A549 (cell line): ENCODE measurements around the gene UBASH3B. TPM values are rescaled to one million over a fixed set of nuclear protein-coding genes. Genes with fewer than 3 reads are reported as not detected.

Source experiments
- ATAC-seq, 2 experiments: fragments of 200-7000 bp in 1 of 2; fragments of >200 bp in 1 of 2; cut with Nextera tagmentation in 1 of 2; cut with Tn5 transposase in 1 of 2; 3 replicates each; pipeline versions ENCODE4 v1.8.0 to v1.9.1; 2018 to 2020; ENCODE audit warnings: mild to moderate bottlenecking in 1 of 2, moderate library complexity in 1 of 2
- CTCF ChIA-PET: fragments of 300-600 bp; sonication (Branson Sonifier 250); formaldehyde crosslinking; extraction: SDS; loops from one replicate; lab custom pipeline; 2021; ENCODE audit warnings: antibody characterized with exemption, inconsistent platforms; lab: Yijun Ruan, JAX
- POLR2A ChIA-PET: fragments of 350-600 bp; formaldehyde crosslinking; extraction: SDS; loops from one replicate; lab custom pipeline; 2021; ENCODE audit warnings: antibody characterized with exemption, inconsistent platforms; lab: Yijun Ruan, JAX
- DNase-seq, 2 experiments: peaks; one replicate each; pipeline versions ENCODE4 v3.0.0 to v3.0.0-alpha.2; 2011 to 2016; ENCODE audit warnings: low read depth in 1 of 2, low spot score in 1 of 2
- FAIRE-seq: peaks from 2 replicates; lab custom pipeline; 2011; peaks lifted over from hg19 to GRCh38; lab: Jason Lieb, UNC
- H3K27ac ChIP-seq, 2 experiments: fragments of >200 bp; sonication (Bioruptor Twin); formaldehyde crosslinking; 3 replicates each; pipeline ENCODE4 v1.5.1; 2016 to 2017
- H3K4me1 ChIP-seq: fragments of >200 bp; sonication (Bioruptor Twin); formaldehyde crosslinking; 3 replicates; pipeline ENCODE4 v1.6.1; 2016
- H3K4me2 ChIP-seq: fragments of >200 bp; sonication (Bioruptor Twin); formaldehyde crosslinking; 3 replicates; pipeline ENCODE4 v1.6.1; 2016
- H3K4me3 ChIP-seq: fragments of >200 bp; sonication (Bioruptor Twin); formaldehyde crosslinking; 3 replicates; pipeline ENCODE4 v1.5.1; 2016
- H3K9me3 ChIP-seq: fragments of >200 bp; sonication (Bioruptor Twin); formaldehyde crosslinking; 3 replicates; pipeline ENCODE4 v1.6.1; 2016
- ATOH8 ChIP-seq: fragments of 250-450 bp; sonication (Bioruptor Pico); IDR thresholded peaks from 2 replicates; pipeline ENCODE4 v1.5.0; 2020; ENCODE audit warnings: low read depth, mild to moderate bottlenecking, moderate library complexity
- CBX2 ChIP-seq: fragments of 200-600 bp; sonication (generic); IDR thresholded peaks from 2 replicates; pipeline ENCODE4 v1.6.1; 2016; ENCODE audit warnings: low read depth, mild to moderate bottlenecking, borderline replicate concordance
- CBX8 ChIP-seq: fragments of 200-600 bp; sonication (generic); IDR thresholded peaks from 2 replicates; pipeline ENCODE4 v1.6.1; 2016
- CTCF ChIP-seq: fragments of >200 bp; sonication (Bioruptor Twin); formaldehyde crosslinking; IDR thresholded peaks from 3 replicates; pipeline ENCODE4 v1.5.1; 2016
- EHF ChIP-seq: fragments of 250-450 bp; sonication (Bioruptor Pico); IDR thresholded peaks from 2 replicates; pipeline ENCODE4 v1.5.0; 2020; ENCODE audit warnings: mild to moderate bottlenecking
- ELK1 ChIP-seq: fragments of 150-350 bp; IDR thresholded peaks from 2 replicates; pipeline ENCODE4 v1.6.1; 2014; ENCODE audit warnings: low read depth, mild to moderate bottlenecking, low read length
- ESRRA ChIP-seq: fragments of 150-350 bp; IDR thresholded peaks from 2 replicates; pipeline ENCODE4 v1.6.1; 2014; ENCODE audit warnings: mild to moderate bottlenecking, low read length, borderline replicate concordance
- FOXS1 ChIP-seq: fragments of 250-450 bp; sonication (Bioruptor Pico); IDR thresholded peaks from 2 replicates; pipeline ENCODE4 v1.5.0; 2020; ENCODE audit warnings: mild to moderate bottlenecking, moderate library complexity
- GATA3 ChIP-seq: IDR thresholded peaks from 2 replicates; pipeline ENCODE4 v1.6.1; 2012; ENCODE audit warnings: borderline replicate concordance
- HDAC2 ChIP-seq: fragments of 200-600 bp; sonication (generic); IDR thresholded peaks from 2 replicates; pipeline ENCODE4 v1.6.1; 2016
- JUN ChIP-seq, 2 experiments: fragments of >200 bp; sonication (Bioruptor Twin); formaldehyde crosslinking; IDR thresholded peaks; 2 replicates in 1 of 2; 3 replicates in 1 of 2; pipeline ENCODE4 v1.6.1; 2016 to 2017
- KDM5A ChIP-seq: fragments of 200-600 bp; sonication (generic); IDR thresholded peaks from 2 replicates; pipeline ENCODE4 v1.6.1; 2016; ENCODE audit warnings: antibody characterized with exemption, mild to moderate bottlenecking
- MAFK ChIP-seq: fragments of 450-650 bp; IDR thresholded peaks from 2 replicates; pipeline ENCODE4 v1.6.1; 2014; ENCODE audit not compliant: partially characterized antibody
- NFE2L2 ChIP-seq: fragments of 150-350 bp; conservative IDR thresholded peaks from 2 replicates; pipeline ENCODE4 v1.6.1; 2014; ENCODE audit warnings: low read length
- NPAS2 ChIP-seq: fragments of 250-450 bp; sonication (Bioruptor Pico); IDR thresholded peaks from 2 replicates; pipeline ENCODE4 v1.8.0; 2022; ENCODE audit warnings: mild to moderate bottlenecking, moderate library complexity, borderline replicate concordance
- NR3C1 ChIP-seq: fragments of >200 bp; sonication (Bioruptor Twin); formaldehyde crosslinking; IDR thresholded peaks from 3 replicates; pipeline ENCODE4 v1.6.1; 2017
- PBX3 ChIP-seq: IDR thresholded peaks from 2 replicates; pipeline ENCODE4 v1.6.1; 2012
- PHF8 ChIP-seq: fragments of 200-600 bp; sonication (generic); IDR thresholded peaks from 2 replicates; pipeline ENCODE4 v1.6.1; 2016; ENCODE audit warnings: low read depth, mild to moderate bottlenecking, antibody characterized with exemption, moderate library complexity, borderline replicate concordance
- POLR2A ChIP-seq: IDR thresholded peaks from 2 replicates; pipeline ENCODE4 v1.6.1; 2012; ENCODE audit warnings: mild to moderate bottlenecking, low read length
- RAD21 ChIP-seq, 2 experiments: fragments of >200 bp in 1 of 2; sonication (Bioruptor Twin) in 1 of 2; formaldehyde crosslinking in 1 of 2; IDR thresholded peaks in 1 of 2; conservative IDR thresholded peaks in 1 of 2; 2 replicates in 1 of 2; 3 replicates in 1 of 2; pipeline ENCODE4 v1.6.1; 2012 to 2018; ENCODE audit warnings: inconsistent platforms in 1 of 2
- RARB ChIP-seq: fragments of 250-450 bp; sonication (Bioruptor Pico); IDR thresholded peaks from 2 replicates; pipeline ENCODE4 v1.8.0; 2021; ENCODE audit warnings: mild to moderate bottlenecking, moderate library complexity
- RCOR1 ChIP-seq: fragments of 150-350 bp; IDR thresholded peaks from 2 replicates; pipeline ENCODE4 v1.6.1; 2014; ENCODE audit warnings: antibody characterized with exemption, low read length, low read depth
- RFX5 ChIP-seq: fragments of 450-650 bp; IDR thresholded peaks from 2 replicates; pipeline ENCODE4 v1.7.1; 2014; ENCODE audit warnings: antibody characterized with exemption, mild to moderate bottlenecking, moderate library complexity
- RNF2 ChIP-seq: fragments of 200-600 bp; sonication (generic); IDR thresholded peaks from 2 replicates; pipeline ENCODE4 v1.6.1; 2016; ENCODE audit warnings: low read depth, mild to moderate bottlenecking, antibody characterized with exemption, moderate library complexity, borderline replicate concordance
- ZC3H11A ChIP-seq: fragments of 450-650 bp; IDR thresholded peaks from 2 replicates; pipeline ENCODE4 v1.6.1; 2014; ENCODE audit warnings: antibody characterized with exemption, mild to moderate bottlenecking
- ZNF302 ChIP-seq: fragments of 250-450 bp; sonication (Bioruptor Pico); IDR thresholded peaks from 2 replicates; pipeline ENCODE4 v1.9.0; 2021; ENCODE audit warnings: inconsistent platforms, mild to moderate bottlenecking, moderate library complexity
- ZSCAN20 ChIP-seq: fragments of 250-450 bp; sonication (Bioruptor Pico); IDR thresholded peaks from 2 replicates; pipeline ENCODE4 v1.8.0; 2022; ENCODE audit warnings: mild to moderate bottlenecking, moderate library complexity
- WGBS: methylation state at CpG from one replicate; pipeline ENCODE4 v1.1.6; 2017; ENCODE audit errors: missing lambda C conversion rate; 5-methylcytosine and 5-hydroxymethylcytosine counted together
- polyA plus RNA-seq, 4 experiments: library from polyadenylated mRNA; depleted of rRNA in 3 of 4; stranded (reverse); fragments of >200 nt; fragmentation: RNase III in 1 of 4; extraction: RNeasy Plus Mini Kit Qiagen cat#74134 plus additional on column Dnase treatment in 1 of 4; gene quantifications; 2 replicates in 3 of 4; 3 replicates in 1 of 4; pipeline ENCODE4 v1.2.3, GENCODE V29; 2011 to 2017

The UBASH3B gene
- polyA plus RNA-seq, 2 of the 4 experiments (the other 2 are of a cell fraction) = 33.4 to 43.0 TPM

- TF ChIP-seq PBX3 = no peak
- no peak for TF ChIP-seq CTCF
- no peak for TF ChIP-seq ESRRA
- no peak for TF ChIP-seq RCOR1
- TF ChIP-seq KDM5A = no peak
- no peak for TF ChIP-seq JUN (IDR thresholded peaks at IDR 0.05)
Observed at GRCh38 chr11:122756417-122756816, 100.9 kb downstream of the UBASH3B start (continued).

- TF ChIP-seq NR3C1 (no peak), RFX5 (no peak), NPAS2 (CRISPR knock-in tag) (no peak), NFE2L2 (no peak), ZSCAN20 (no peak), ATOH8 (CRISPR knock-in tag) (no peak), ZNF302 (CRISPR knock-in tag) (no peak)
- POLR2A ChIA-PET = no interaction called here
- no peak overlapping the region for H3K27ac ChIP-seq
- CTCF ChIA-PET = interaction anchor here (2.5 to 5.6 kb wide), 4 partner anchors 20 to 129 kb away, joined by 13 to 26 read pairs (median 15); no protein-coding TSS in a partner anchor
- H3K4me3 ChIP-seq = no peak overlapping the region
- ATAC-seq (no peak), DNase-seq (no peak), FAIRE-seq (no peak)
- peaks cover 9% of the 10 kb centered on the region; the same call in 1 of the 3 replicates for H3K4me1 ChIP-seq
- H3K9me3 ChIP-seq = no peaks in the 10 kb centered on the region
- no peak overlapping the region for H3K4me2 ChIP-seq
- WGBS = 96% methylated on average over 3 of the region's 3 CpGs
Observed at GRCh38 chr11:122757201-122757600, 101.7 kb downstream of the UBASH3B start.

- WGBS = 98% methylated on average over 8 of the region's 8 CpGs
- no peak overlapping the region for H3K4me2 ChIP-seq
- DNase-seq (no peak), ATAC-seq (no peak), FAIRE-seq (no peak)
- CTCF ChIA-PET = interaction anchor here (0.5 to 5.6 kb wide), 7 partner anchors 9 to 126 kb away, joined by 3 to 26 read pairs (median 3); no protein-coding TSS in a partner anchor
- POLR2A ChIA-PET = no interaction called here
- H3K4me3 ChIP-seq = no peak overlapping the region
- no peak for TF ChIP-seq RARB
- TF ChIP-seq ATOH8 (CRISPR knock-in tag) = no peak
- no peak for TF ChIP-seq PHF8
- TF ChIP-seq NPAS2 (CRISPR knock-in tag) = no peak
- no peak for TF ChIP-seq FOXS1 (CRISPR knock-in tag)
- TF ChIP-seq POLR2A = no peak
- no peak for TF ChIP-seq ZSCAN20
- no peak for TF ChIP-seq HDAC2
- no peak for TF ChIP-seq CTCF
- TF ChIP-seq ZC3H11A = no peak
- no peak for TF ChIP-seq PBX3
- no peak for TF ChIP-seq RNF2
- TF ChIP-seq GATA3 = no peak
- TF ChIP-seq CBX8 = no peak
- TF ChIP-seq CBX2 = no peak
- TF ChIP-seq EHF (CRISPR knock-in tag) = no peak
- TF ChIP-seq RAD21 (conservative IDR thresholded peaks at IDR 0.05 in 1 of 2, IDR thresholded peaks at IDR 0.05 in 1 of 2) = no peak
- no peak for TF ChIP-seq ELK1
- TF ChIP-seq MAFK = no peak
- H3K4me1 ChIP-seq = peaks cover 9% of the 10 kb centered on the region; the same call in 1 of the 3 replicates
- 0 out of 6 replicates have a peak overlapping the region, but pooled peaks of 1 of the 2 experiments have one; percentile 24 for H3K27ac ChIP-seq
- H3K9me3 ChIP-seq = no peaks in the 10 kb centered on the region
Observed at GRCh38 chr11:122758339-122758738, 102.8 kb downstream of the UBASH3B start.
